ENCODE measurements around the gene CABP2.
"Not testable (repeated sequence)": the region's sequence is repeated elsewhere in the genome, so short reads cannot be mapped to it uniquely, and the experiment has no call there.

CABP2 gene

GRCh38 chr11:67485873-67486361, 37.3 kb downstream of the CABP2 start:
- not testable (repeated sequence) for DNase-seq (ENCODE audit: low read depth, low spot score)

GRCh38 chr11:67484847-67485311, 38.4 kb downstream of the CABP2 start:
- Histone ChIP-seq H3K36me3 (ENCODE audit: control insufficient read depth, insufficient read depth, low read length) (no peaks in the 10 kb centered on the region; the same call in 1 of the 2 replicates), H3K4me3 (ENCODE audit: low read length) (no peak overlapping the region), H3K27me3 (ENCODE audit: control insufficient read depth, insufficient read depth, low read length) (no peaks in the 10 kb centered on the region), H3K4me1 (ENCODE audit: control insufficient read depth, insufficient read depth, low read length) (no peaks in the 10 kb centered on the region; the same call in 1 of the 2 replicates), H3K9me3 (ENCODE audit: control insufficient read depth, insufficient read depth, low read length) (no peaks in the 10 kb centered on the region), H3K27ac (ENCODE audit: low read length) (no peak overlapping the region)
- no peak for DNase-seq (ENCODE audit: low read depth, low spot score)
- no CpG with 5 or more reads among the region's 11 CpGs for WGBS (ENCODE audit: insufficient coverage, insufficient read length)

More at GRCh38 chr11:67485873-67486361, 37.3 kb downstream of the CABP2 start:
- H3K4me1 ChIP-seq (ENCODE audit: control insufficient read depth, insufficient read depth, low read length); H3K9me3 ChIP-seq (ENCODE audit: control insufficient read depth, insufficient read depth, low read length); H3K36me3 ChIP-seq (ENCODE audit: control insufficient read depth, insufficient read depth, low read length); H3K27ac ChIP-seq (ENCODE audit: low read length); H3K27me3 ChIP-seq (ENCODE audit: control insufficient read depth, insufficient read depth, low read length); H3K4me3 ChIP-seq (ENCODE audit: low read length): not testable (repeated sequence)
- no CpG with 5 or more reads among the region's 7 CpGs for WGBS (ENCODE audit: insufficient coverage, insufficient read length)

- no peak for DNase-seq (ENCODE audit: low read depth, low spot score)
- Histone ChIP-seq H3K9me3 (ENCODE audit: control insufficient read depth, insufficient read depth, low read length) (no peaks in the 10 kb centered on the region), H3K36me3 (ENCODE audit: control insufficient read depth, insufficient read depth, low read length) (no peaks in the 10 kb centered on the region), H3K4me1 (ENCODE audit: control insufficient read depth, insufficient read depth, low read length) (no peaks in the 10 kb centered on the region; the same call in 1 of the 2 replicates), H3K27me3 (ENCODE audit: control insufficient read depth, insufficient read depth, low read length) (no peaks in the 10 kb centered on the region), H3K27ac (ENCODE audit: low read length) (no peak overlapping the region), H3K4me3 (ENCODE audit: low read length) (no peak overlapping the region)
- WGBS (ENCODE audit: insufficient coverage, insufficient read length) = no CpG with 5 or more reads among the region's 16 CpGs
These were observed 39.2 kb downstream of the CABP2 start for GRCh38 chr11:67483831-67484665.

- no CpG with 5 or more reads among the region's 60 CpGs for WGBS (ENCODE audit: insufficient coverage, insufficient read length)
- Histone ChIP-seq H3K9me3 (ENCODE audit: control insufficient read depth, insufficient read depth, low read length) (no peaks in the 10 kb centered on the region), H3K27me3 (ENCODE audit: control insufficient read depth, insufficient read depth, low read length) (no peaks in the 10 kb centered on the region), H3K27ac (ENCODE audit: low read length) (no peak within 1 kb of the TSS), H3K4me1 (ENCODE audit: control insufficient read depth, insufficient read depth, low read length) (no peaks in the 10 kb centered on the region; the same call in 1 of the 2 replicates), H3K4me3 (ENCODE audit: low read length) (peak within 1 kb of the TSS; percentile 50; the same call in 1 of the 2 replicates), H3K36me3 (ENCODE audit: control insufficient read depth, insufficient read depth, low read length) (no peaks in the 10 kb centered on the region)
- DNase-seq (ENCODE audit: low read depth, low spot score) = peak; percentile 99
These were observed 40.1 kb downstream of the CABP2 start, which contains the start of gene AIP for GRCh38 chr11:67482827-67483798. Gene AIP (plus strand): TSS chr11:67483026. CDS start chr11:67483159, 133 bp downstream.

GRCh38 chr11:67482275-67482826, 40.9 kb downstream of the CABP2 start:
- Histone ChIP-seq H3K36me3 (ENCODE audit: control insufficient read depth, insufficient read depth, low read length) (no peaks in the 10 kb centered on the region), H3K27me3 (ENCODE audit: control insufficient read depth, insufficient read depth, low read length) (no peaks in the 10 kb centered on the region), H3K4me1 (ENCODE audit: control insufficient read depth, insufficient read depth, low read length) (no peaks in the 10 kb centered on the region; the same call in 1 of the 2 replicates), H3K9me3 (ENCODE audit: control insufficient read depth, insufficient read depth, low read length) (no peaks in the 10 kb centered on the region), H3K27ac (ENCODE audit: low read length) (no peak overlapping the region), H3K4me3 (ENCODE audit: low read length) (no peak overlapping the region; the same call in 1 of the 2 replicates)
- WGBS (ENCODE audit: insufficient coverage, insufficient read length) = no CpG with 5 or more reads among the region's 19 CpGs
- DNase-seq (ENCODE audit: low read depth, low spot score) = no peak

GRCh38 chr11:67477344-67478050, 45.7 kb downstream of the CABP2 start:
- not testable (repeated sequence) for H3K27ac ChIP-seq (ENCODE audit: low read length); H3K36me3 ChIP-seq (ENCODE audit: control insufficient read depth, insufficient read depth, low read length); DNase-seq (ENCODE audit: low read depth, low spot score); H3K9me3 ChIP-seq (ENCODE audit: control insufficient read depth, insufficient read depth, low read length); H3K4me1 ChIP-seq (ENCODE audit: control insufficient read depth, insufficient read depth, low read length); H3K27me3 ChIP-seq (ENCODE audit: control insufficient read depth, insufficient read depth, low read length); H3K4me3 ChIP-seq (ENCODE audit: low read length)
- no CpG with 5 or more reads among the region's 16 CpGs for WGBS (ENCODE audit: insufficient coverage, insufficient read length)

- not testable (repeated sequence) for DNase-seq (ENCODE audit: low read depth, low spot score); H3K27ac ChIP-seq (ENCODE audit: low read length); H3K9me3 ChIP-seq (ENCODE audit: control insufficient read depth, insufficient read depth, low read length); H3K4me1 ChIP-seq (ENCODE audit: control insufficient read depth, insufficient read depth, low read length); H3K27me3 ChIP-seq (ENCODE audit: control insufficient read depth, insufficient read depth, low read length); H3K36me3 ChIP-seq (ENCODE audit: control insufficient read depth, insufficient read depth, low read length); H3K4me3 ChIP-seq (ENCODE audit: low read length)
- no CpG with 5 or more reads among the region's 10 CpGs for WGBS (ENCODE audit: insufficient coverage, insufficient read length)
These were observed 46.6 kb downstream of the CABP2 start for GRCh38 chr11:67476692-67477091.

GRCh38 chr11:67472882-67473281, 50.4 kb downstream of the CABP2 start:
- H3K27me3 ChIP-seq (ENCODE audit: control insufficient read depth, insufficient read depth, low read length) = no peaks in the 10 kb centered on the region
- no peak for DNase-seq (ENCODE audit: low read depth, low spot score)
- H3K9me3 ChIP-seq (ENCODE audit: control insufficient read depth, insufficient read depth, low read length) = no peaks in the 10 kb centered on the region
- no peaks in the 10 kb centered on the region; the same call in 1 of the 2 replicates for H3K4me1 ChIP-seq (ENCODE audit: control insufficient read depth, insufficient read depth, low read length)
- no peak overlapping the region for H3K4me3 ChIP-seq (ENCODE audit: low read length)
- no peak overlapping the region for H3K27ac ChIP-seq (ENCODE audit: low read length)
- no peaks in the 10 kb centered on the region for H3K36me3 ChIP-seq (ENCODE audit: control insufficient read depth, insufficient read depth, low read length)
- no CpG with 5 or more reads among the region's 7 CpGs for WGBS (ENCODE audit: insufficient coverage, insufficient read length)

GRCh38 chr11:67470337-67471002, 52.8 kb downstream of the CABP2 start:
- Histone ChIP-seq H3K4me1 (ENCODE audit: control insufficient read depth, insufficient read depth, low read length) (no peaks in the 10 kb centered on the region; the same call in 1 of the 2 replicates), H3K27me3 (ENCODE audit: control insufficient read depth, insufficient read depth, low read length) (no peaks in the 10 kb centered on the region), H3K27ac (ENCODE audit: low read length) (no peak overlapping the region), H3K4me3 (ENCODE audit: low read length) (no peak overlapping the region), H3K36me3 (ENCODE audit: control insufficient read depth, insufficient read depth, low read length) (no peaks in the 10 kb centered on the region), H3K9me3 (ENCODE audit: control insufficient read depth, insufficient read depth, low read length) (no peaks in the 10 kb centered on the region)
- no peak for DNase-seq (ENCODE audit: low read depth, low spot score)
- WGBS (ENCODE audit: insufficient coverage, insufficient read length) = no CpG with 5 or more reads among the region's 8 CpGs

Data from iPS DF 6.9 (cell line).